ENCODE data around the gene PTPRG.

DNA sequence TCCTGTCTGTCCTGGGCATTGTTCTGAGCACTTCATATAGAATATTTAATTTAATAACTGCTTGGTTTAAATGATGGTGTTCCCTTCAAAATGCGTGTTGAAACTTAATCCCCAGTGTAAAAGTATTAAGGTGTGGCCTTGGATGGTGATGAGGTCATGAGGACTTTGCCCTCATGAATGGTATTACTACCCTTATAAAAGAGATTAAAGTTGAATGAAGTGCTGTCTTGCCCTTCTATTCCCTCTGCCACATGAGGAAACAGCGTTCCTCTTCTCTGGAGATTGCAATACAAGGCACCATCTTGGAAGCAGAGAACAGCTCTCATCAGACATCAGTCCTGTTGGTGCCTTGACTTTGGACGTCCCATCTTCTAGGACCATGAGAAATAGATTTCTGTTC is 374.4 kb downstream of the PTPRG start:
- TF ChIP-seq, protein P1, sequence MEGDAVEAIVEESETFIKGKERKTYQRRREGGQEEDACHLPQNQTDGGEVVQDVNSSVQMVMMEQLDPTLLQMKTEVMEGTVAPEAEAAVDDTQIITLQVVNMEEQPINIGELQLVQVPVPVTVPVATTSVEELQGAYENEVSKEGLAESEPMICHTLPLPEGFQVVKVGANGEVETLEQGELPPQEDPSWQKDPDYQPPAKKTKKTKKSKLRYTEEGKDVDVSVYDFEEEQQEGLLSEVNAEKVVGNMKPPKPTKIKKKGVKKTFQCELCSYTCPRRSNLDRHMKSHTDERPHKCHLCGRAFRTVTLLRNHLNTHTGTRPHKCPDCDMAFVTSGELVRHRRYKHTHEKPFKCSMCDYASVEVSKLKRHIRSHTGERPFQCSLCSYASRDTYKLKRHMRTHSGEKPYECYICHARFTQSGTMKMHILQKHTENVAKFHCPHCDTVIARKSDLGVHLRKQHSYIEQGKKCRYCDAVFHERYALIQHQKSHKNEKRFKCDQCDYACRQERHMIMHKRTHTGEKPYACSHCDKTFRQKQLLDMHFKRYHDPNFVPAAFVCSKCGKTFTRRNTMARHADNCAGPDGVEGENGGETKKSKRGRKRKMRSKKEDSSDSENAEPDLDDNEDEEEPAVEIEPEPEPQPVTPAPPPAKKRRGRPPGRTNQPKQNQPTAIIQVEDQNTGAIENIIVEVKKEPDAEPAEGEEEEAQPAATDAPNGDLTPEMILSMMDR (IDR thresholded peaks at IDR 0.05), result no peak
- TF ChIP-seq POLR2A (IDR thresholded peaks at IDR 0.05), result no peak

All from right lobe of liver (tissue), 4 donors.